ENCODE measurements around the gene TEX44.
A peak's percentile ranks its signal among the peaks of the same experiment; 100 is the strongest.
"Not testable (repeated sequence)": the region's sequence is repeated elsewhere in the genome, so short reads cannot be mapped to it uniquely, and the experiment has no call there.

Gene TEX44

DNA sequence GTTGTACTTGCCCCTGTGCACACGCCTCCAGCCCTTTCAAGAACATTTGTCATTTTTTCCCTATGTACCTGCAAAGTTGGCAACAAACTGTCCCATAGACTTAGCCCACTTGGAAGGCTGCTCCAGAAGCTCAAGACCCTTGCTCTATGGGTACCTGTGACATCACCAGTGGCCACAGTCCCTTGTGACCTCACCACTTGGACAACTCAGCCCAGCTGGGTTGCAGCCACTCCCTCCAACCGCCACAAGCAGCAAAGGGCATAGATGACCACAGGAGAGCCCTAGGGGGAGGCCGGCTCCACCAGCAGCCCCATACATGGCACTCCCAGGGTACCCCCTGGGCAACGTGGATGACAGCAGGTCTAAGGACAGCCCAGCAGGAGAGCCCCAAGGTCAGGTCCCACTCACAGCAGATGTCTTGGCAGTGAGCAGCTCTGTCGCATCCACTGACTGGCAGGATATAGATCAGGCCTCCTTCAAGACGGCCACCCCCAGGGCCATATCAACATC lies at the start of gene TEX44:
TEX44 (plus strand) TSS at position 229 of the 510 bp plus-strand sequence; CDS start at position 317, 88 bp downstream.
- DNase-seq: no peak

DNA sequence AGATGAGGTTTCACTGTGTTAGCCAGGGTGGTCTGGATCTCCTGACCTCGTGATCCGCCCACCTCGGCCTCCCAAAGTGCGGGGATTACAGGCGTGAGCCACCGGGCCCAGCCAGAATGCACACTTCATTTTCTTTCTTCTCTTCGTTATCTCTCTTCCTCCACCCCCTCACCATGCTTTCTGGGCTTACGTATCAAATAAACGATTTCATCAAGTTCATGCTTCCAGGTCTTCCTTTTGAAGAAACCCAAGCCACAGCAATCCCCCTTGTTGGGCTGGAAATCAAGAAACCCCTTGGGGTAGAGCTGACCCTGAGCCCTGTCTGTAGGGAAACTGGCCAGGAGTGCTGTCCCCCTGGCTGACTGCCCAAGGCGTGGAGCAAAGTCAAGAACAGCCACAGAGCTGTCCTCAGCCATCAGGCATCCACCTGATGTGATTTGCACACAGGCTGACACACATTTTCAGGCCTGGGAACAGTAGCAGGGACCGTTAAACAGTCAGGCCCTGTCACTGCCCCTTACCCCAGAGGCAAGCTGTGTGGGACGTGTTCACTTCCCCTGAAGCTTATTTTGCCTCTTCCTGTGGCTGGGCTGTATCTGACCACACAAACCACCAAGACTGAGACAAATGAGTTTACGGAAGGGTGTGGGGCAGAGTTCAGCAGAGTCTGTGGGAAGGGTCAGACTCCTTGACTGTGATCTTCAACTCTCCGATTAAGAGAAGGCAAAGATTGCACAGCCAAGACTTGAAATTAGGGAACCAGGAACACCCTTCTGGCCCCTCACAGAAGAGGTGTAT lies 47.4 kb upstream of the TEX44 start:
- peak; percentile 35 for DNase-seq

DNA sequence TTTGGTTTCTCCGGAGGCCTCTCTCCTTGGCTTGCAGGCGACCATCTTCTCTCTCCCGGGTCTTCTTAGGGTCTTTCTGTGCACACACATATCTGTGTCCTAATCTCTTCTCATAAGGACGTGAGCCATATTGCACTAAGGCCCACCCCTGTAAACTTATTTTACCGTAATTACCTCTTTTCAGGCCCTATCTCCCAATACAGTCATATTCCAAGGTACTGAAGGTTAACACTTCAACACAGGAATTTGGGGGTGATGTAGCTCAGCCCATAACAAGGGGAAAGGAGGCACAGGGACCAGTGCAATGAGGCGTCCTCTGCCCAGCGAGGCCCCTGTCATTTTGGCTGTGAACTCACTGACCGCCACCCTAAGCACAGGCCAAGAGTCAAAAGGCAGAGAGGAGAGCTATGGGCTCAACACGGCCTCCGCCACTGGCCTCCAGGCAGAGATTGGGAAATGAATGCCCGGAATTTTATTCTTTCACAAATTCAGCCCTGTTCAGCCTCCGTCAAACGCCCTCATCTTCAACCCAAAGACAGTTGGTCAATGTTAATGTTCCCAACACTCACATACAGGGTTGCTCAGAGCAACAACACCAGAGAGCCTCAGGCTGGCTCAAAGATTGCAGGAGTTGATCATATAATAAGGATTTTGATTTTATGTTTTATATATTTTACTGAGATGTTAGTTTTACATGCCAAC lies 46.5 kb upstream of the TEX44 start:
- DNase-seq: no peak

DNA sequence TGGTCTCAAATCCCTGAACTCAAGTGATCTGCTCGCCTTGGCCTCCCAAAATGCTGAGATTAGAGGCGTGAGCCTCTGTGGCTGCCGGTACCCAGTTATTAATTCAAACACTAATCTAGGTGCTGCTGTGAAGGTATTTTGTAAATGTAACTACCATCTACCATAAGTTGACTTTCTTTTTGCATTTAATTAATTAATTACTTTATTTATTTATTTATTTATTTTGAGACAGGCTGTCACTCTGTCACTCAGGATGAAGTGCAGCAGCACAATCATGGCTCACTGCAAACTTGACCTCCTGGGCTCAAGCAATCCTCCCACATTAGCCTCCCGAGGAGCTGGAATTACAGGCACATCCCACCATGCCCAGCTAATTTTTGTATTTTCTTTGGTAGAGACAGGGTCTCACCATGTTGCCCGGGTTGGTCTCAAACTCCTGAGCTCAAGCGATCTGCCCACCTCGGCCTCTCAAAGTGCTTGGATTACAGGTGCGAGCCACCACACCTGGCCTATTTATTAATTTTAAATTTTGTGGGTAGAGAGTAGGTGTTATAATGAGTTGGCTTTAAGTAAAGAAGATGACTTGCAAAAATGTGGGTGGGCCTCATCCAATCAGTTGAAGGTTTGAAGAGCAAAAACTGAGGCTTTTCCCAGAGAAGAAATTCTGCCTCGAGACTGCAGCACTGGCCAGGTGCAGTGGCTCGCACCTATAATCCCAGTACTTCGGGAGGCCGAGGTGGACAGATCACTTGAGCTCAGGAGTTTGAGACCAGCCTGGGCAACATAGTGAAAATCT lies 45.2 kb upstream of the TEX44 start:
- no peak for DNase-seq

DNA sequence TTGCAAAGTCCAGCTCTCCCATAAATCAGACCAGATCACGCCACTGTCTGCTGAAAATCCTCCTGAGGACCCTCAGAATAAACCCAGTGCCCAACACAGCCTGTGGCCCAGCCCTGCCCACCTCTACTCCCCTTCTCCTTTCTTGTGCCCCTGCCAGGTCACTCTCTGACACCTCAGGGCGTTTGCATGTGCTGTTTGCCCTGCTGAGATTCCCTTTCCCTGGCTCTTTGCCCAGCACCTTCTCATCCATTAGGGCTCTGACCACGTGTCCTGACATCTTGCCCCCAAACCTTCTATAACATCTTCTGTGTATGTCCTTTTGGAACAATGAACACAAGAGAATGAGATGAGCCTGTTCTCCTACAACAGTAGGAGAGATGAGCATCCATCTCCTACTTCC lies 43.9 kb upstream of the TEX44 start:
- DNase-seq: no peak

DNA sequence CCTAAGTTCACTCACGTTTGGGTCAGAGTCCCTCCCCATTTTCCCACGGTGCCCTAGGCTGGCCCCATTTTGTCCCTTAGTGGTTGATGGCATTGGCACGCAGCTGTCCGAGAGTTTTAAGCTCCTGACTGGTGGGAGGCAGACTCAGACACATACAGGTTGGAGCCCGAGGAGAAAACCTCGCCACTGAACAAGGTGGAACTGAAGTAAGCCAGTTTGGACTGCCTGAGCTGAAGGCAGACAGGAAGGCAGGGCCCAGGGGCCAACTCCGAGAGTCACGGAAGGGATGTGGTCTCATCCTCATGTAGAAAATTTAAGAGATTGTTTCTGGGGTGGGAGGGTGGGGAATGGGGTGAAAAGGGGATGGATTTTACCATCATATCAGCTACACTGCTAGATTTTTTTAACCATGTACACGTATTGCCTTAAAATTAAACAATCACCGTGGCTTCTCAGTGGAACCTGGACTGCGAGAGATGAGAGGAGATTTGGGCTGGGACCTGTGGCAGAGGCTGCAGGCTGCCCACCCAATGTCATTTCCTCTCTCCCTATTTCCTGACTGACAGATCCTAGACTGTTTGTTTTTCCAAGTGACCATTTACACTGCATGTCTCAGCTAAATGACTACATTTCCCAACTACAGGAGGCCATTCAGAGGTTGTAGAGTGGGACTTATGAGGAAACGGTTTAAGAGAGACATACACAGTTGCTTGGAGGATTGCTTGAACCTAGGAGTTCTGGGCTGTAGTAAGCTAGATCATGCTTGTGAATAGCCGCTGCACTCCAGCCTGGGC lies 43.0 kb upstream of the TEX44 start:
- no peak for DNase-seq

DNA sequence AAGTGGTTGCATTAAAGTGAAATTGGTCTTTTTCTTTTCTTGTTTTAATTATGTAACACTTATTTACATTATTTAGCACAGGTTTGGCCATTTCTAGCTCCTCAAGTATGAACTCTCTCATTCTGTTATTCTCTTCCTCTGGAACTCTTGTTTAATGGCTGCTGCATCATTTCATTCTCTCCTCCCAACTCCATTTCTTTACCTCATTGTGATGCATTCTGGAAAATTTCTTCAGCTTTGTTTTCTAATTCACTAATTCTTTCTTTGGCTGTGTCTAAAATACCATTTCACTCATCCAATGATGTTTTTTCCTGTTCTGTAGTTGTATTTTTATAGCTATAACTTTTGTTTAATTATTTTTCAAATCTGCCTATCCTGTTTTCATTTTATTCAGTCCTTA lies 39.9 kb upstream of the TEX44 start:
- DNase-seq: no peak

DNA sequence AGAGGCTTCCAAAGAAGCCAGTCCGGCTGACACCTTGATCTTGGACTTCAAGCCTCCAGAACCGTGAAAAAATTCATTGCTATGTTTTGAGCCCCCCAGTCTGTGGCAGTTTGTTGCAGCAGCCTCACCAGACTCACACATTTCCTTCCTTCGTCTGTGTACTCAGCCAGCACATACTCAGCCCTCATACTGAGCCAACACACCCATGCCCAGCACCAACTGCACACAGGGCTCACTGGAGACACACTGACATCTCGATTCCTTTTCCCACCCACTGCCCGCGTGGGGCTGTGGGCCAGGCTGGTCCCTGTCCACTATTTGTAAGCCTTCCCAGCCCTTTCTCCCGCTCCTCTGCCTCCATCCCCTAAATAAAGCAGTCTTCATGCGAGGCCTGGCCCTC lies 38.3 kb upstream of the TEX44 start:
- DNase-seq: no peak

DNA sequence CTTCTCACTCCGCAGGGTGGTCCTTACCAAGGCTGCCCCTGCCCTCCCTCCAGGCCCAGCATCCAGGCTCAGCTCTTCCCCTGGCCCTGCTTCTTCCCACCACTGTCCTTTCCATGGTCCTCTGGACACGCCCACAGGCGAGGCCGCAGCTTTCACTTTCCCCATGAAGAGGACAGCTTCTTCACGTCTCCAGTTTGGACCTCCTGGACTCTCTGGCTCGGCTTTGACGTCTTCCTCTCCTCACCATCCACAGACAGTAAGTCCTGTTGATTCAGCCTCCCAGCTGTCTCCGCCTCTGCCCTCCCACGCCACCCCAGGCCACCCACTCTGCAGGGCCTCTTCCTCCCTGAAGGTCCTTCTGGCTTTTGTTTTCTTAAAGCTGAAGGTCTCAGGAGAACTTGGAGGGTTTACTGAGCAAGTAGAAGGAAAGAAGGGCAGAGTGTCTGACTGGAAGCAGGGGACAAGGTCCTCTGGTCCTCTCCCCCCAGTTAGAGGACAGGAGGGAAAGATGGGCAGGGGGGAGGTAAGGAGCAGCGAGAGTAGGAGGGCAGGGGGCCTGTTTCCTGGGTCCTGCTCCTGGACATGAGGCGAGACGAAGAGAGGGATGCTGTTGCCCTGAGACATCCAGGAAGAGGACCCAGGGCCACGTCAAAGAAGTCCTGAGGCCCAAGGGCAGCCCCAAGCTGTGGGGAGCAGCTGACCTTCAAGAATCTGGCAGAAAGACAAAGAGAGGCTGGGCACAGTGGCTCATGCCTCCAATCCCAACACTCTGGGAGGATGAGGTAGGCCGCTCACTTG lies 37.7 kb upstream of the TEX44 start:
- DNase-seq: no peak

DNA sequence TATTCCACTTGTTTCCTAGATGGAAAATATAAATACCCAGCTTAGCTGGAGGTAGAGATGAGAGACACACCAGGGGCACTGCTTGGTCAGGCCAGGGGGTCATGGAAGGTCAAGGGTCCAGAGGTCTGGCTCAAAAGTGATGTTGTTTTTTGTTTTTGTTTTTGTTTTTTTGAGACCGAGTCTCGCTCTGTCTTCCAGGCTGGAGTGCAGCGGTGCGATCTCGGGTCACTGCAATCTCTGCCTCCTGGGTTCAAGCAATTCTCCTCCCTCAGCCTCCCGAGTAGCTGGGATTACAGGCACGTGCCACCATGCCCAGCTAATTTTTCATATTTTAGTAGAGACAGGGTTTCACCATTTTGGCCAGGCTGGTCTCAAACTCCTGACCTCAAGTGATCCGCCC lies 36.2 kb upstream of the TEX44 start:
- DNase-seq: not testable (repeated sequence)

DNA sequence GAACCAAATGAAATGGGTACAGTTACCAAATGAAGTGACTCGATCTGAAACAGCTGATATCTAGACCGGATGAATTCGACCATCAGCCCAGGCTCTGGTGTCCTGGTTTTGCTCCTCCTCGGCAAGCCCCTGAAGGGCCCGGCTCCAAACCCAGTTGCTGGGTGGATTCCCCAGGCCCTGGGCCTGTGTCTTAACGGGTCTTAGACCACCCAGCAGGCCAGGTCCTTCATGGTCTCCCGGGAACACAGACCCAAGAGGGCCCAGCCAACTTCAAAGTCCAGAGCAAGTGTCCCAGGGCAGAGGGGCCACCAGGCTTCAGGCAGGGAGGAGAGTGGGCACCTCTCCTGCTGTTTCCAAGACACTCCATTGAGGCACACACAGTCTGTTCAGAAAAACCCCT lies 35.7 kb upstream of the TEX44 start:
- DNase-seq: no peak

DNA sequence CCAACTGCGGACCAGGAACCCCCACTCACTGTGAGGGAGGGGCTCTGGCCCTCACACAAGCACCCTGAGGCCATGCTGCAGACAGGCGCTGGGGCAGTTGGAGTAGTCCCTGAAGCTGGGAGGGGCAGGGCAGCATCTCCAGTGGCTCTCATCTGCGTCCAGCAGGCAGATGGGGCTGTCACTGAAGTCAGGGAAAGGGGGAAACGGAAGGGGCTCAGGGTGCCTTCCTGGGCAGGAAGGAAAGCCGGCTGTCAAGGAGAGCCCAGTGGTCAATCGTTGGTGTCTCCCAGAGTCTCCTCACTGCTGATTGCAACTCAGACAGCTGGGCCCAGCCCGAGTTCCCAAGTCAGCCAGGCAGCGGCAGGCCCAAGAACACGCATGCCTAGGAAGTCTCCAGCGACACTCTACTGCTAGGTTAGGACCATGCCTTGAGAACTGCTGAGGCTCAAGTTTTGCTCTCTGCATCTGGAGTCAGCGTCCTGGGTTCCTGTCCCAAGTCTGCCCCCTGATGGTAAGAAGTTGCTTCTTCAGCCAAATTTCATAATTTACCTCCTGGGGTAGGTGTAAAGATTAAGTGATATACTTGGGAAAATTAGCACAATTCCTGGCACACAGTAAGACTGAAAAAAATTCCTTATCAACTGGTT lies 35.0 kb upstream of the TEX44 start:
- DNase-seq: peak; percentile 43

DNA sequence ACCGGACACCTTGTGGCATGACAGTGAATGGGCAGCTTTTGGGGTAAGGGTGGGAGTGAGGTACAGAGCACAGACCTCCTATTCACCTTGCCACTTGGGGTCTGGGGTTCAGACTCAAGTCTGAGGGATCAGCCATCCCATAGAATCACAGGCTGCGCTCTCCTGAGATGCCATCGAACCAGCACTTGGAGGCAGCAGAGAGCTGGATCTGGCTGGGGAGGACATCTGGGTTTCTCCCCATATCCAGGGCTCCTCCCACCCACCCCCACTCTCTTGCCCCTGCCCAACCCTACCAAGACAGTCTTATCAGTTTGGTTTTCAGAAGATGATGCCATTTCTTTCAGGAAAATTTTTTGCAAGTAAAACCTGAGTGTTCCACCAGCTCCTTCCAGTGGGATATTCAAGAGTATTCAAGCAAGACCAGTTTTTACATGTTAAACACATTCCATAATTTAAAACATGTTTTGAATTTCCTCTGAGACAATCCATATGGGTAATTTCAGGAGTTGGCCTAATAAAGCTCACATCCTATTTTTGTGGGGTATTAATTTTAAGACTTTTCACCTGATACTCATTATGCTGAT lies 29.2 kb upstream of the TEX44 start:
- DNase-seq: no peak

DNA sequence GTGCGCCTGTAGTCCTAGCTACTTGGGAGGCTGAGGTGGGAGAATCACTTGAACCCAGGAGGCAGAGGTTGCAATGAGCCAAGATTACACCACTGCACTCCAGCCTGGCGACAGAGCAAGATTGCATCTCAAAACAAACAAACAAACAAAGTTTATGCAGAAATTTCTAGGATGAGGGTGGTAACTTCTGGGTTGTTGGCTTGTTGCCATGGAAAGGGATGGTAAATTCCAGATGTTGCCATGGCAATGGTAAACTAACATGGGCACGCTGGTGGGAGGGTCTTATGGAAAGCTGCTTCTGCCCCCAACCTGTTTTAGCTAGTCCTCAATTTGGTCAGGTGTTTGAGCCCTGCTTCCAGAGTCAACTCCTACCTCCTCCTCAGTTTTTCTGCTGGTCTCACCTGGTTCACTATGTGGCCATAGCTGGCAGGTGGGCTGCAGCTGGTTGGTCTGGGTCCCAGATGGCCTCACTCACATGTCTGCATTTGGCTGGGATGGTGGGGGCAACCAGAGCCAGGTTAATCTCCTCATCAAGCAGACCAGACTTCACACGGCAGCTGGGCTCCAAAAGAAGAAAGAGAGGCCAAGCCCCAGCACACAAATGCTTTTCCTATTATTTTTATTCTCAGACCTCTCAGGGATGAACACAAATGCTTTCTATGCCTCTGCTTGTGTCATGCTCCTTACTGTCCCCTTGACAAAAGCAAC lies 26.6 kb upstream of the TEX44 start:
- no peak for DNase-seq

DNA sequence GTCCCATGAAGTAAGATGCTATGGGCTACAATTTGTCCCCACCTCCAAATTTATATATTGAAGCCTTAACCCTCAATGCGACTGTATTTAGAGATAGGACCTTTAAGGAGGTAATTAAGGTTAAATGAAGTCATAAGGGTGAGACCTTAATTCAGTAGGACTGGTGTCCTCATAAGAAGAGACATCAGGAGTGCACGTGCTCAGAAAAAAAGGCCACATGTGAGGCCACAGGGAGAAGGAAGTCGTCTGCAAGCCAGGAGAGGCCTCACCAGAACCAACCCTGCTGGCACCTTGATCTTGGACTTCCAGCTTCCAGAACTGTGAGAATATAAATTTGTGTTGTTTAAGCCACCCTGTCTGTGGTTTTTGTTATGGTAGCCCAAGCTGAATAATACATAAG lies 25.5 kb upstream of the TEX44 start:
- DNase-seq: no peak

DNA sequence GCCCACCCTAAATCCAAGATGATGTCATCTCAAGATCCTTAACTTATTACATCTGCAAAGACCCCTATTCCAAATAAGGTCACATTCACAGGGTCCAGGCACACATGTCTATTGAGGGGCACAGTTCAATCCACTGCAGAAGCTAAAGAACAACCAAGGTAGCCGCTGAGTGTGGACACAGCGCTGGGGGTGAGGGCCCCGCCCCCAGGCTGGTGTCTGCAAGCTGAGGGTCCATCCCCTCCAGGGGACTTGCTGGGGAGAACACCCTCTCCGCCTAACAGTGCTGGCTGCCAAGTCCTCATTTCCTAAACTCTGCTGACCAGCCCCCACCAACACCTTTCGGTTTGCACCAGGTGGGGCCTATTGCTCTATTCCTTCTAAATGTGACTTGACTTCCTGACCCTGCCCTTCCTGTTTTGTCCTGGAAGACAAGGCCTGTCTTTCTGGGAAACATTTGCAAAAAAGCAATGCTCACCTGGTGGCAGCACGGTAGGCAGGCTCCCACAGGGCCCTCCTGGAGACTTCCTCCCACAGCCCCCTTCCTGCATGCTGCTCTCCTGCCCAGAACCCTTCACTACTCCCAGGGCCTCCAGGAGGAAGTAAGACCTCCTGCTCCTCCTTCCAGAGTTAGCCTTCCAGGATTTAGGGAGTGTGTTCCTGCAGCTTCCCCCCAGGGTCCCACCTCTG lies 24.4 kb upstream of the TEX44 start:
- no peak for DNase-seq

DNA sequence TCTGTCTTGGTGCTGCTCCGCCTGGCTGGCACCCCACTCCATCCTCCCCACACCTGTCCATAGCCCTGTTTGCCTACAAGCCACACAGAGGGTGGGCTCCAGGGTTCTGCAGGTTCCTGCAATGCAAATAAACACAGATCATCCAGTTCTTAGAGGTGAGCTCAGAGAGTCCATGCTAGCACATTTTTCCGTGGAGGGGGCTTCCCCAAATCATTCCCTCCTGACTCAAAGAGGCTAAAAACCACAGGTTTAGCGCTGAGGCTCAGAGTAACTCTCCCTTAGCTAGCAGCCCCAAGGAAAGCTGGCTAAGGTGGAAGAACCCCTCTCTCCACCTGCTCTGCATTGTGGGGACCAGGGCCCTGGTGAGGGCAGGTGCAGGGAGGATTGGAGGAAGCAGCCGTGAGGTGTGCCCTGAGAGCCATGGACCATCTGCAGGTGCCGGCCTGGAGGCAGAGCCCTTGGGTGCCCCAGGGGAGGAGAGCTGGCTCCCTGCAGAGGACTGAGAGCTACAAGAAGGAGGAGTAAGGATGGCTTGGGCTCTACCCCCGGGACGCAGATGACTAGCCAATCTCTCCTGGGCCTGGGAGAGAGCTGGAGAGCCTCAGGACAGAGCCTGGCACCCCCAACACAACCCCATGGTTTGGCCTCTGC lies 23.8 kb upstream of the TEX44 start:
- no peak for DNase-seq

DNA sequence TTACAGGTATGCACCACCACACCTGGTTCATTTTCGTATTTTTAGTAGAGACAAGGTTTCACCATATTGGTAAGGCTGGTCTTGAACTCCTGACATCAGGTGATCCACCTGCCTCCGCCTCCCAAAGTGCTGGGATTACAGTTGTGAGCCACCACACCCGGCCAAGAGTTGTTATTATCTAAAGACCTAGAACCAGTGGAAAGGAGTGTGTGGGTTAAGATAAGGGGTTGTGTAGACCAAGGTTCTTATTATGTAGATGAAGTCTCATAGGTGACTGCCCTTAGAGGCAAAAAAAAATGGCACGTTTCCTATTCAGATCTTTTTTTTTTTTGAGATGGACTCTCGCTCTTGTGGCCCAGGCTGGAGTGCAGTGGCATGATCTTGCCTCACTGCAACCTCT lies 21.7 kb upstream of the TEX44 start:
- not testable (repeated sequence) for DNase-seq

DNA sequence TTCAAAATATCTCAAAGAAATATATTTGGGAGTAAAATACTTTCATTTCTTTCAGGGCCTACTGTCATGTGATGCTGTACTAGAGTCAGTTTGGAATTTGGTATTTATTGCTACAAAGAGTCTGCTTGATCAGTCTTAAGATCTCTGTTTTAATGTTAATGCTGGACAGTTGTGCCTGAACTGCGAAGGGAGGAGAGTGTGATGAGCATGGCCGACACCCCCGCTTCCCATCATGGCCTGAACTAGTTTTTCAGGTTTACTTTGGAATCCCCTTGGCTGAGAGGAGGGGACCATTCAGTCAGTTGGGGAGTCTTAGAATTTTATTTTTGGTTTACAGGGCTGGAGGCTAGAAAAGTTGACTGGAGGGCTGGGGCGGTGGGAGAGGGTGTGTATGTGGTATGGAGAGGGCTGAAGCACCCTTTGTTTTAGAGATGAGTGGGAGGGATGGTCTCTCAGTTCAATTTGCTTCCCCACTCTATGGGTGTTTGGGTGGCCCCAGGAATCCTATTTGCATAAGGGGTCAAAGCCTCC lies 20.9 kb upstream of the TEX44 start:
- DNase-seq: no peak
